ENCODE results near the gene PODNL1. TPM values are rescaled to one million over a fixed set of nuclear protein-coding genes. Genes with fewer than 3 reads are reported as not detected.

The PODNL1 gene
- total RNA-seq, 2 donors from 2014 or later, result 0.50 to 9.1 TPM

DNA sequence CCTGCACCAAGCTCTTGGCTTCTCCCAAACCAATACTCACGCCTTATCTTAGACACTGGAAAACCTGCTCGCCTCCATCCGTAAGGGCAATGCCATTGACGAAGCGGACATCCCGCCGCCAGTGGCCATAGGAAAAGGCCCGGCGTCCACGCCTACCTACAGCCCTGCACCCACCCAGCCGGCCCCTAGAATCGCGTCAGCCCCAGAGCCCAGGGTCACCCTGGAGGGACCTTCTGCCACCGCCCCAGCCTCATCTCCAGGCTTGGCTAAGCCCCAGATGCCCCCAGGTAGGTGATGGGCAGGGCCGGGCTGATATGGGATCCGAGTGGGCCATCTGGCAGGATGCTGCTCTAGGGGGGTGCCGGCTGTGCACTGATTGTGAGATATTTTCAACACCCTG, 24.9 kb downstream of the PODNL1 start:
- 93% methylated on average over 17 of the region's 17 CpGs for WGBS
- TF ChIP-seq POLR2A (IDR thresholded peaks at IDR 0.05) (no peak), POLR2AphosphoS5 (IDR thresholded peaks at IDR 0.05) (no peak)
- TF ChIP-seq, protein P1, sequence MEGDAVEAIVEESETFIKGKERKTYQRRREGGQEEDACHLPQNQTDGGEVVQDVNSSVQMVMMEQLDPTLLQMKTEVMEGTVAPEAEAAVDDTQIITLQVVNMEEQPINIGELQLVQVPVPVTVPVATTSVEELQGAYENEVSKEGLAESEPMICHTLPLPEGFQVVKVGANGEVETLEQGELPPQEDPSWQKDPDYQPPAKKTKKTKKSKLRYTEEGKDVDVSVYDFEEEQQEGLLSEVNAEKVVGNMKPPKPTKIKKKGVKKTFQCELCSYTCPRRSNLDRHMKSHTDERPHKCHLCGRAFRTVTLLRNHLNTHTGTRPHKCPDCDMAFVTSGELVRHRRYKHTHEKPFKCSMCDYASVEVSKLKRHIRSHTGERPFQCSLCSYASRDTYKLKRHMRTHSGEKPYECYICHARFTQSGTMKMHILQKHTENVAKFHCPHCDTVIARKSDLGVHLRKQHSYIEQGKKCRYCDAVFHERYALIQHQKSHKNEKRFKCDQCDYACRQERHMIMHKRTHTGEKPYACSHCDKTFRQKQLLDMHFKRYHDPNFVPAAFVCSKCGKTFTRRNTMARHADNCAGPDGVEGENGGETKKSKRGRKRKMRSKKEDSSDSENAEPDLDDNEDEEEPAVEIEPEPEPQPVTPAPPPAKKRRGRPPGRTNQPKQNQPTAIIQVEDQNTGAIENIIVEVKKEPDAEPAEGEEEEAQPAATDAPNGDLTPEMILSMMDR (IDR thresholded peaks at IDR 0.05), result no peak
- H3K4me1 ChIP-seq (replicated peaks), result no peaks in the 10 kb centered on the region
- no peak for DNase-seq (ENCODE audit: low spot score)
- H3K36me3 ChIP-seq, result peaks cover 2 to 4% of the 10 kb centered on the region in 2 donors
- H3K4me3 ChIP-seq, result no peak overlapping the region
- no peaks in the 10 kb centered on the region for H3K27me3 ChIP-seq (replicated peaks; ENCODE audit: insufficient read depth)
- H3K27ac ChIP-seq, result no peak overlapping the region
- intact Hi-C loops (cut with DNase I), result no loop called here
- no peaks in the 10 kb centered on the region for H3K9me3 ChIP-seq

DNA sequence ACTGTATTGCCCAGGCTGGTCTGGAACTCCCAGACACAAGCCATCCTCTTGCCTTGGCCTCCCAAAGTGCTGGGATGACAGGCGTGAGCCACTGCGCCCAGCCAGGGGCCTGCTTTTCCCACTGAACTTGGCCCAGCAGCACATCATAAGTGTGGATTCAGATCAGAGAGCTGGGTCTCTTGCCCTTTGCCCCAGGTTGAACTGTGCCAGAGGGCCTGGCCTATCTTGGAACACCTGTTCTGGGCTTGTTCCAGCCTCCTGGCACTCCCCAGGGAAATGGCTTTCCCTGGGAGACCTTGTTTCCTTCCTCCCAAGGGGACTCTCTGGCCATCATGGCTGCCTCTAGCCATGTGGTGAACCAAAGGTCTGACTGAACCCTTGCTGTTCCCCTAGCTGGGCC, 28.8 kb downstream of the PODNL1 start:
- H3K4me3 ChIP-seq, result no peak overlapping the region
- no peak overlapping the region for H3K27ac ChIP-seq
- intact Hi-C loops (cut with DNase I), result no loop called here
- DNase-seq (ENCODE audit: low spot score), result no peak
- no peaks in the 10 kb centered on the region for H3K9me3 ChIP-seq
- no peaks in the 10 kb centered on the region for H3K27me3 ChIP-seq (replicated peaks; ENCODE audit: insufficient read depth)
- peaks cover 0 to 2% of the 10 kb centered on the region in 2 donors for H3K36me3 ChIP-seq
- 100% methylated on average over 2 of the region's 2 CpGs for WGBS
- no peaks in the 10 kb centered on the region for H3K4me1 ChIP-seq (replicated peaks)
- TF ChIP-seq, protein P1 (IDR thresholded peaks at IDR 0.05), result no peak
- no peak for TF ChIP-seq POLR2AphosphoS5 (IDR thresholded peaks at IDR 0.05)
- TF ChIP-seq POLR2A (IDR thresholded peaks at IDR 0.05), result no peak

DNA sequence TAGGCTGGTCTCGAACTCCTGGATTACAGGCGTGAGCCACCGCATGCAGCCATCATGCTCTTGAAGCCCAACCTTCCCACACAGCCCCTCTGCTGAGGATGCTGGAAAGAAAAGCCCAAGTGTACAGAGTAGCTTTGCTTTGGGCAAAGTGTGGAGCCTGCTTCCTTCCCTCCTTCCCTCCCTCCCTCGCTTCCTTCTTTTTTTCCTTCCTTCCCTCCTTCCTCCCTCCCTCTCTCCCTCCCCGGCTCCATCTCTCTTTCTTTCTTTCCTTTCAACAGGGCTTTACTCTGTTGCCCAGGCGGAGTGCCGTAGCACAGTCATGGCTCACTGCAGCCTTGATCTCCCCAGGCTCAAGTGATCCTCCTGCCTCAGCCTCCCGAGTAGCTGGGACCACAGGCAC, 29.5 kb downstream of the PODNL1 start:
- no peak for TF ChIP-seq POLR2AphosphoS5 (IDR thresholded peaks at IDR 0.05)
- TF ChIP-seq, protein P1 (IDR thresholded peaks at IDR 0.05), result no peak
- no peak for TF ChIP-seq POLR2A (IDR thresholded peaks at IDR 0.05)
- no peaks in the 10 kb centered on the region for H3K9me3 ChIP-seq
- DNase-seq (ENCODE audit: low spot score), result no peak
- intact Hi-C loops (cut with DNase I), result no loop called here
- H3K27ac ChIP-seq, result no peak overlapping the region
- WGBS, result 90% methylated on average over 8 of the region's 8 CpGs
- H3K4me3 ChIP-seq, result no peak overlapping the region
- no peaks in the 10 kb centered on the region for H3K27me3 ChIP-seq (replicated peaks; ENCODE audit: insufficient read depth)
- H3K36me3 ChIP-seq, result peaks cover 0 to 2% of the 10 kb centered on the region in 2 donors
- H3K4me1 ChIP-seq (replicated peaks), result no peaks in the 10 kb centered on the region

DNA sequence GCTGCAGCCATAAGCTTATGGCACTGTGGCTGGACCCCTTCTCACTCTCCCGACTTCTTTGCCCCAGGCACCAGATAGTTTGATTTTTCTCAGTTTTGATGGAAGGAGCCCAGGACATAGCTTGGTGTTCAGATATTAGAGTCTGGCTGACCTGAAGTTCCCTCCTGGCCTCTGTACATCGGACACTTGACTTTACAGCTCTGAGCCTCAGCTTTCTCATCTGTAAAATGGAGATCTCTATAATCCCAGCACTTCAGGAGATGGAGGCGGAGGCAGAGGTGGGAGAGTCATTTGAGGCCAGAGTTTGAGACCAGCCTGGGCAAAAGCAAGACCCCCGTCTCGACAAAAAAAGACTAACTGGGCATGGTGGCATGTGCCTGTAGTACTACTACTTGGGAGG, 31.3 kb downstream of the PODNL1 start:
- H3K27me3 ChIP-seq (replicated peaks; ENCODE audit: insufficient read depth), result no peaks in the 10 kb centered on the region
- peak overlapping the region; percentile 85 to 94 for H3K4me3 ChIP-seq
- intact Hi-C loops (cut with DNase I), result no loop called here
- no peak for TF ChIP-seq POLR2A (IDR thresholded peaks at IDR 0.05)
- TF ChIP-seq, protein P1 (IDR thresholded peaks at IDR 0.05), result no peak
- peaks cover 0 to 2% of the 10 kb centered on the region in 2 donors for H3K36me3 ChIP-seq
- no peak for DNase-seq (ENCODE audit: low spot score)
- no peak overlapping the region for H3K27ac ChIP-seq
- no peaks in the 10 kb centered on the region for H3K9me3 ChIP-seq
- no peaks in the 10 kb centered on the region for H3K4me1 ChIP-seq (replicated peaks)
- 87% methylated on average over 5 of the region's 5 CpGs for WGBS

DNA sequence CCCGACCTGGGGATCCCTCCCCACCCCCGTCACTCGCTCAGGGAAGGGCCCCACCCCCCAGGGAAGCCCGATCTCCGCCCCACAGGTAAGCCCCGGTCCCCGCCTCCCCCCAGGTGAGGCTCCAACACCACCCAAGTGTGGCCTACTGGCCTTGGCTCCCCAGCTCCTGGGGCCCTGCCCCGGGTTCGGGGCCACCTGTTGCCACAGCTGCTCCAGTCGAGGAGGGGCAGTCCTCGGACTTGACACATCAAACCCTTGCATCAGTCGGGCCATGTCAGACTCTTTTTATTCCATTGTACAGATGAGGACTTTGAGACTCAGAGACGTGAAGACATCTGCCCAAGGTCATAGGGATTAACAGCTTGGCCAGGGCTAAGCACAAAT, 31.7 kb downstream of the PODNL1 start:
- H3K9me3 ChIP-seq, result no peaks in the 10 kb centered on the region
- peaks cover 0 to 2% of the 10 kb centered on the region in 2 donors for H3K36me3 ChIP-seq
- H3K27ac ChIP-seq, result peak overlapping the region; percentile 80 to 82
- peak overlapping the region; percentile 85 to 94 for H3K4me3 ChIP-seq
- H3K27me3 ChIP-seq (replicated peaks; ENCODE audit: insufficient read depth), result no peaks in the 10 kb centered on the region
- 1% methylated on average over 13 of the region's 13 CpGs for WGBS
- intact Hi-C loops (cut with DNase I), result no loop called here
- no peaks in the 10 kb centered on the region for H3K4me1 ChIP-seq (replicated peaks)
- DNase-seq (ENCODE audit: low spot score), result no peak
- TF ChIP-seq, protein P1 (IDR thresholded peaks at IDR 0.05), result no peak
- TF ChIP-seq POLR2A (IDR thresholded peaks at IDR 0.05), result no peak
- no peak for TF ChIP-seq POLR2AphosphoS5 (IDR thresholded peaks at IDR 0.05)

Data from prostate gland (tissue), 2 donors.